Stimulated activated CD4-positive, alpha-beta T cell treated with anti-CD3 and anti-CD28 coated beads, Interleukin-4, amount 100 ng/mL, for 48 hours (primary cell): ENCODE results near the gene EIF3I.
"Not testable (repeated sequence)": the region's sequence is repeated elsewhere in the genome, so short reads cannot be mapped to it uniquely, and the experiment has no call there.

Experiments
- DNase-seq, 2 donors: peaks; one replicate each; pipeline ENCODE4 v3.0.0-alpha.2; 2020; ENCODE audit warnings: low read depth in 2 of 2

The EIF3I gene

GRCh38 chr1:32232558-32233304 is 10.5 kb downstream of the EIF3I start:
- DNase-seq, result no peak

GRCh38 chr1:32234792-32235191 is 12.6 kb downstream of the EIF3I start:
- DNase-seq, result no peak

GRCh38 chr1:32239337-32239736 is 17.1 kb downstream of the EIF3I start:
- DNase-seq, result no peak

- no peak for DNase-seq
Observed at GRCh38 chr1:32239790-32240139, 17.6 kb downstream of the EIF3I start.

- no peak for DNase-seq
Observed at GRCh38 chr1:32240140-32240951, 18.1 kb downstream of the EIF3I start.

- no peak for DNase-seq
Observed at GRCh38 chr1:32241001-32241763, 19.0 kb downstream of the EIF3I start.

GRCh38 chr1:32242341-32242851 is 20.2 kb downstream of the EIF3I start:
- DNase-seq, result no peak

- DNase-seq, result no peak
Observed at GRCh38 chr1:32246888-32247273, 24.7 kb downstream of the EIF3I start, which contains the start of gene FAM167B. Gene FAM167B, plus strand, starts transcription at chr1:32247222. Its CDS starts 200 bp downstream, at chr1:32247422.

- no peak for DNase-seq
Observed at GRCh38 chr1:32247452-32247851, 25.2 kb downstream of the EIF3I start.

GRCh38 chr1:32247983-32248889 is 26.0 kb downstream of the EIF3I start:
- DNase-seq, result peak; percentile 82 to 83

- peak in 1 of 2 donors; percentile 74 for DNase-seq
Observed at GRCh38 chr1:32249831-32250525, 27.8 kb downstream of the EIF3I start.

- peak; percentile 67 to 69 for DNase-seq
Observed at GRCh38 chr1:32250893-32251716, 28.9 kb downstream of the EIF3I start, which contains the start of gene LCK. Gene LCK, plus strand, starts transcription at chr1:32251265. Its CDS starts 23,065 bp downstream, at chr1:32274330.

- no peak for DNase-seq
Observed at GRCh38 chr1:32255072-32256071, 33.2 kb downstream of the EIF3I start.

- DNase-seq, result no peak
Observed at GRCh38 chr1:32256473-32257226, 34.4 kb downstream of the EIF3I start.

- no peak for DNase-seq
Observed at GRCh38 chr1:32257227-32257508, 35.0 kb downstream of the EIF3I start.

- DNase-seq, result not testable (repeated sequence)
Observed at GRCh38 chr1:32263236-32263593, 41.0 kb downstream of the EIF3I start.

GRCh38 chr1:32263744-32264143 is 41.5 kb downstream of the EIF3I start:
- no peak for DNase-seq

- no peak for DNase-seq
Observed at GRCh38 chr1:32265846-32266245, 43.6 kb downstream of the EIF3I start.
